Right atrium auricular region (tissue), 2 donors: Measurements from ENCODE around the gene EGLN1. TPM values are rescaled to one million over a fixed set of nuclear protein-coding genes. Genes with fewer than 3 reads are reported as not detected.
A peak's percentile ranks its signal among the peaks of the same experiment; 100 is the strongest.
"Not testable (repeated sequence)": the region's sequence is repeated elsewhere in the genome, so short reads cannot be mapped to it uniquely, and the experiment has no call there.

Source experiments
- DNase-seq: peaks from one replicate; pipeline ENCODE4 v3.0.0-alpha.2; 2019; ENCODE audit warnings: low spot score
- H3K27ac ChIP-seq, 2 donors: fragments of 200-600 bp; sonication (generic); 1 replicate in 1 of 2; 2 replicates in 1 of 2; pipeline ENCODE4 v1.5.1; 2016 to 2019
- H3K27me3 ChIP-seq, 2 donors: fragments of 200-600 bp; sonication (generic); one replicate each; pipeline versions ENCODE4 v1.5.1 to v1.6.0; 2017 to 2019
- H3K36me3 ChIP-seq: fragments of 200-600 bp; sonication (generic); one replicate; pipeline ENCODE4 v1.5.1; 2016
- H3K4me1 ChIP-seq, 2 donors: fragments of 200-600 bp; sonication (generic); one replicate each; pipeline versions ENCODE4 v1.5.1 to v1.6.0; 2017 to 2019
- H3K4me3 ChIP-seq, 2 donors: fragments of 200-600 bp; sonication (generic); 1 replicate in 1 of 2; 2 replicates in 1 of 2; pipeline ENCODE4 v1.5.1; 2017 to 2019; ENCODE audit warnings: mild to moderate bottlenecking in 1 of 2, moderate library complexity in 1 of 2
- H3K9me3 ChIP-seq, 2 donors: fragments of 200-600 bp; sonication (generic); one replicate each; pipeline ENCODE4 v1.5.1; 2019
- CTCF ChIP-seq, 2 donors: fragments of 200-600 bp; sonication (generic); IDR thresholded peaks; one replicate each; pipeline ENCODE4 v1.5.1; 2019; ENCODE audit warnings: antibody characterized with exemption in 2 of 2
- total RNA-seq, 2 donors: library from RNA; depleted of rRNA; stranded (reverse); fragments of >200 nt; gene quantifications; one replicate each; pipeline ENCODE4 v1.1.0, GENCODE V29; 2016

EGLN1 gene
- 10 to 100 TPM; 57.9 to 76.7 TPM for total RNA-seq

GRCh38 chr1:231421971-231422797 lies at the start of gene EGLN1:
EGLN1 (minus strand) TSS chr1:231422287; CDS start chr1:231421888, 399 bp downstream.
- H3K36me3 ChIP-seq = peaks cover 4% of the 10 kb centered on the region
- H3K27me3 ChIP-seq = no peaks in the 10 kb centered on the region
- peaks cover 0 to 50% of the 10 kb centered on the region in 2 donors for H3K4me1 ChIP-seq

GRCh38 chr1:231471500-231471899 lies 49.4 kb upstream of the EGLN1 start:
- H3K9me3 ChIP-seq, H3K4me3 ChIP-seq, H3K4me1 ChIP-seq, H3K36me3 ChIP-seq, H3K27me3 ChIP-seq, DNase-seq, H3K27ac ChIP-seq: not testable (repeated sequence)

More at GRCh38 chr1:231421971-231422797, at the start of gene EGLN1:
- H3K4me3 ChIP-seq = peak within 1 kb of the TSS; percentile 91 to 92
- H3K27ac ChIP-seq = peak within 1 kb of the TSS; percentile 99
- DNase-seq = peak; percentile 78
- peak; percentile 19 to 58 for TF ChIP-seq CTCF (IDR thresholded peaks at IDR 0.05)
- no peaks in the 10 kb centered on the region for H3K9me3 ChIP-seq

GRCh38 chr1:231471027-231471426 lies 48.9 kb upstream of the EGLN1 start:
- H3K36me3 ChIP-seq, H3K4me3 ChIP-seq, H3K4me1 ChIP-seq, H3K9me3 ChIP-seq, H3K27me3 ChIP-seq, H3K27ac ChIP-seq, DNase-seq: not testable (repeated sequence)

GRCh38 chr1:231467986-231468385 lies 45.9 kb upstream of the EGLN1 start:
- H3K27ac ChIP-seq = no peak overlapping the region
- no peaks in the 10 kb centered on the region for H3K9me3 ChIP-seq
- no peaks in the 10 kb centered on the region for H3K4me1 ChIP-seq
- DNase-seq = no peak
- H3K36me3 ChIP-seq = no peaks in the 10 kb centered on the region
- H3K4me3 ChIP-seq = no peak overlapping the region
- TF ChIP-seq CTCF (IDR thresholded peaks at IDR 0.05) = no peak
- H3K27me3 ChIP-seq = no peaks in the 10 kb centered on the region

GRCh38 chr1:231465051-231465450 lies 43.0 kb upstream of the EGLN1 start:
- Histone ChIP-seq H3K27me3 (no peaks in the 10 kb centered on the region), H3K4me3 (no peak overlapping the region)
- no peak for TF ChIP-seq CTCF (IDR thresholded peaks at IDR 0.05)

GRCh38 chr1:231463541-231463940 lies 41.5 kb upstream of the EGLN1 start:
- Histone ChIP-seq H3K27me3 (no peaks in the 10 kb centered on the region), H3K4me1 (no peaks in the 10 kb centered on the region), H3K4me3 (no peak overlapping the region), H3K9me3 (peaks cover 0 to 4% of the 10 kb centered on the region in 2 donors), H3K36me3 (no peaks in the 10 kb centered on the region), H3K27ac (no peak overlapping the region)
- no peak for DNase-seq
- no peak for TF ChIP-seq CTCF (IDR thresholded peaks at IDR 0.05)

More at GRCh38 chr1:231465051-231465450, 43.0 kb upstream of the EGLN1 start:
- DNase-seq = no peak
- H3K4me1 ChIP-seq = no peaks in the 10 kb centered on the region
- H3K9me3 ChIP-seq = no peaks in the 10 kb centered on the region
- H3K27ac ChIP-seq = no peak overlapping the region
- no peaks in the 10 kb centered on the region for H3K36me3 ChIP-seq

GRCh38 chr1:231460614-231461013 lies 38.5 kb upstream of the EGLN1 start:
- H3K4me1 ChIP-seq = no peaks in the 10 kb centered on the region
- H3K36me3 ChIP-seq = no peaks in the 10 kb centered on the region
- H3K4me3 ChIP-seq = no peak overlapping the region
- DNase-seq = no peak
- peaks cover 0 to 26% of the 10 kb centered on the region in 2 donors for H3K9me3 ChIP-seq
- no peak overlapping the region for H3K27ac ChIP-seq
- no peaks in the 10 kb centered on the region for H3K27me3 ChIP-seq
- TF ChIP-seq CTCF (IDR thresholded peaks at IDR 0.05) = no peak

- H3K9me3 ChIP-seq = peaks cover 0 to 26% of the 10 kb centered on the region in 2 donors
- H3K36me3 ChIP-seq, H3K27me3 ChIP-seq, H3K27ac ChIP-seq, DNase-seq, H3K4me1 ChIP-seq, H3K4me3 ChIP-seq: not testable (repeated sequence)
These were observed 37.4 kb upstream of the EGLN1 start for GRCh38 chr1:231459438-231459837.

- not testable (repeated sequence) for H3K27ac ChIP-seq, H3K36me3 ChIP-seq, DNase-seq, H3K4me3 ChIP-seq, H3K27me3 ChIP-seq, H3K4me1 ChIP-seq
- H3K9me3 ChIP-seq = peaks cover 0 to 26% of the 10 kb centered on the region in 2 donors
These were observed 35.9 kb upstream of the EGLN1 start for GRCh38 chr1:231457956-231458355.
